SK-N-SH (cell line): ENCODE results near the gene CUL1. TPM values are rescaled to one million over a fixed set of nuclear protein-coding genes. Genes with fewer than 3 reads are reported as not detected.

Source experiments
- CTCF ChIA-PET: fragments of 300-600, 350-600 bp; formaldehyde crosslinking; extraction: SDS; loops from one replicate; lab custom pipeline; 2021; lab: Yijun Ruan, JAX
- POLR2A ChIA-PET: fragments of 350-600 bp; sonication (Branson Sonifier 250); formaldehyde crosslinking; extraction: SDS; loops from one replicate; lab custom pipeline; 2020; ENCODE audit warnings: antibody characterized with exemption, inconsistent platforms; lab: Yijun Ruan, JAX
- DNase-seq: peaks from one replicate; pipeline ENCODE4 v3.0.0; 2012
- H2AFZ ChIP-seq: fragments of 200-600 bp; sonication (generic); 2 replicates; pipeline ENCODE4 v1.8.1; 2016; ENCODE audit warnings: antibody characterized with exemption, mild to moderate bottlenecking, low read depth
- H3F3A ChIP-seq: fragments of 200-600 bp; sonication (generic); replicated peaks from 2 replicates; pipeline ENCODE3; 2016; ENCODE audit warnings: antibody characterized with exemption, mild to moderate bottlenecking; ENCODE audit not compliant: insufficient read depth
- H3K27ac ChIP-seq, 2 experiments: fragments of 200-500 bp in 1 of 2; fragments of 200-600 bp in 1 of 2; sonication (Bioruptor generic) in 1 of 2; sonication (generic), shearing (Covaris generic) in 1 of 2; 2 replicates each; pipeline versions ENCODE4 v1.5.1 to v1.6.1; 2014 to 2016; ENCODE audit warnings: low read depth in 2 of 2, inconsistent platforms in 1 of 2, low read length in 1 of 2, mild to moderate bottlenecking in 1 of 2, mixed read lengths in 1 of 2
- H3K27me3 ChIP-seq: fragments of 200-600 bp; sonication (generic), shearing (Covaris generic); 2 replicates; pipeline ENCODE4 v1.6.1; 2016; ENCODE audit warnings: mixed run types; ENCODE audit not compliant: insufficient read depth
- H3K36me3 ChIP-seq, 2 experiments: fragments of 200-500 bp in 1 of 2; fragments of 200-600 bp in 1 of 2; sonication (Bioruptor generic) in 1 of 2; sonication (generic) in 1 of 2; replicated peaks in 1 of 2; 2 replicates each; pipeline versions ENCODE3 to v1.5.1; 2014 to 2016; ENCODE audit warnings: low read length in 1 of 2, mild to moderate bottlenecking in 1 of 2; ENCODE audit not compliant: insufficient read depth in 2 of 2, control insufficient read depth in 1 of 2
- H3K4me1 ChIP-seq, 2 experiments: fragments of 200-500 bp in 1 of 2; fragments of 200-600 bp in 1 of 2; sonication (Bioruptor generic) in 1 of 2; sonication (generic), shearing (Covaris generic) in 1 of 2; 2 replicates each; pipeline versions ENCODE4 v1.5.1 to v1.6.1; 2014 to 2016; ENCODE audit warnings: low read depth in 1 of 2, low read length in 1 of 2, mixed run types in 1 of 2; ENCODE audit not compliant: insufficient read depth in 2 of 2, control insufficient read depth in 1 of 2
- H3K4me2 ChIP-seq: fragments of 200-600 bp; sonication (generic), shearing (Covaris generic); 2 replicates; pipeline ENCODE4 v1.6.1; 2017; ENCODE audit warnings: mixed run types
- H3K4me3 ChIP-seq, 2 experiments: fragments of 200-500 bp in 1 of 2; fragments of 200-600 bp in 1 of 2; sonication (Bioruptor generic) in 1 of 2; sonication (generic), shearing (Covaris generic) in 1 of 2; 2 replicates each; pipeline versions ENCODE4 v1.5.1 to v1.8.1; 2014 to 2016; ENCODE audit warnings: low read depth in 2 of 2, inconsistent platforms in 1 of 2, low read length in 1 of 2, mild to moderate bottlenecking in 1 of 2, mixed read lengths in 1 of 2, moderate library complexity in 1 of 2
- H3K79me2 ChIP-seq: fragments of 200-600 bp; sonication (generic); 2 replicates; pipeline ENCODE4 v1.8.1; 2017; ENCODE audit warnings: mild to moderate bottlenecking; ENCODE audit not compliant: insufficient read depth
- H3K9ac ChIP-seq: fragments of 200-600 bp; sonication (generic); 2 replicates; pipeline ENCODE4 v1.6.1; 2017; ENCODE audit warnings: mixed run types
- H3K9me2 ChIP-seq: fragments of 200-600 bp; sonication (generic); 2 replicates; pipeline ENCODE4 v1.6.1; 2017; ENCODE audit warnings: mixed run types
- H3K9me3 ChIP-seq: fragments of 200-600 bp; sonication (generic); 2 replicates; pipeline ENCODE4 v1.6.1; 2017; ENCODE audit warnings: mixed run types, mild to moderate bottlenecking, moderate library complexity
- H4K20me1 ChIP-seq: fragments of 200-600 bp; sonication (generic); 2 replicates; pipeline ENCODE4 v1.6.1; 2017; ENCODE audit warnings: mild to moderate bottlenecking, mixed run types; ENCODE audit not compliant: insufficient read depth
- CHD2 ChIP-seq: fragments of 150-350 bp; IDR thresholded peaks from 2 replicates; pipeline ENCODE4 v1.6.1; 2018; ENCODE audit warnings: low read length; ENCODE audit not compliant: partially characterized antibody
- EZH2phosphoT487 ChIP-seq: fragments of 200-600 bp; sonication (generic); IDR thresholded peaks from 2 replicates; pipeline ENCODE4 v1.6.1; 2017; ENCODE audit warnings: low read depth, mixed run types, mild to moderate bottlenecking, antibody characterized with exemption, moderate library complexity, borderline replicate concordance
- FOSL2 ChIP-seq: IDR thresholded peaks from 2 replicates; pipeline ENCODE4 v1.4.0; 2012; ENCODE audit warnings: low read depth, mild to moderate bottlenecking, moderate library complexity, borderline replicate concordance
- FOXJ3 ChIP-seq: sonication (generic); formaldehyde crosslinking; IDR thresholded peaks from 2 replicates; pipeline ENCODE4 v1.5.1; 2020; ENCODE audit warnings: mild to moderate bottlenecking, missing genetic modification reagents
- FOXM1 ChIP-seq: IDR thresholded peaks from 2 replicates; pipeline ENCODE4 v1.4.0; 2012; ENCODE audit warnings: low read depth, mild to moderate bottlenecking
- GATA2 ChIP-seq: sonication (generic); formaldehyde crosslinking; IDR thresholded peaks from 2 replicates; pipeline ENCODE4 v1.5.0; 2020; ENCODE audit warnings: mild to moderate bottlenecking, missing genetic modification reagents
- JUND ChIP-seq: IDR thresholded peaks from 2 replicates; pipeline ENCODE4 v1.4.0; 2012
- MEF2A ChIP-seq: IDR thresholded peaks from 2 replicates; pipeline ENCODE4 v1.4.0; 2012; ENCODE audit warnings: low read depth, borderline replicate concordance
- MXI1 ChIP-seq: IDR thresholded peaks from 2 replicates; pipeline ENCODE4 v1.6.1; 2012; ENCODE audit warnings: mild to moderate bottlenecking, low read depth, low read length, improper control_type of control experiment
- NFIC ChIP-seq: IDR thresholded peaks from 2 replicates; pipeline ENCODE4 v1.4.0; 2012; ENCODE audit warnings: borderline replicate concordance
- NRF1 ChIP-seq: IDR thresholded peaks from 2 replicates; pipeline ENCODE4 v1.6.1; 2012; ENCODE audit warnings: low read depth, mild to moderate bottlenecking, low read length
- RXRA ChIP-seq: IDR thresholded peaks from 2 replicates; pipeline ENCODE4 v1.4.0; 2012; ENCODE audit warnings: low read depth, mild to moderate bottlenecking, borderline replicate concordance
- SIN3A ChIP-seq: IDR thresholded peaks from 2 replicates; pipeline ENCODE4 v1.6.1; 2012; ENCODE audit warnings: low read depth, mild to moderate bottlenecking, low read length, moderate library complexity, borderline replicate concordance
- SMC3 ChIP-seq: IDR thresholded peaks from 2 replicates; pipeline ENCODE4 v1.6.1; 2012; ENCODE audit warnings: low read depth, low read length, improper control_type of control experiment
- YY1 ChIP-seq: IDR thresholded peaks from 2 replicates; pipeline ENCODE4 v1.4.0; 2012; ENCODE audit warnings: low read depth, mild to moderate bottlenecking
- WGBS: methylation state at CpG from one replicate; pipeline ENCODE4 v1.1.6; 2017; ENCODE audit warnings: low lambda C conversion rate; 5-methylcytosine and 5-hydroxymethylcytosine counted together
- polyA plus RNA-seq, 3 experiments: library from polyadenylated mRNA; depleted of rRNA; stranded (reverse); fragments of >200 nt; gene quantifications; 2 replicates each; pipeline ENCODE4 v1.2.3, GENCODE V29; 2012
- TF ChIP-seq, protein P1 (sequence below): IDR thresholded peaks from 2 replicates; pipeline ENCODE4 v1.4.0; 2012; ENCODE audit warnings: low read depth
- TF ChIP-seq, protein P2 (sequence below): IDR thresholded peaks from 2 replicates; pipeline ENCODE4 v1.6.1; 2012; ENCODE audit warnings: mild to moderate bottlenecking, low read depth, low read length, moderate library complexity

Gene CUL1
- polyA plus RNA-seq, 1 of the 3 experiments (the other 2 are of a cell fraction): 45.2 TPM

DNA sequence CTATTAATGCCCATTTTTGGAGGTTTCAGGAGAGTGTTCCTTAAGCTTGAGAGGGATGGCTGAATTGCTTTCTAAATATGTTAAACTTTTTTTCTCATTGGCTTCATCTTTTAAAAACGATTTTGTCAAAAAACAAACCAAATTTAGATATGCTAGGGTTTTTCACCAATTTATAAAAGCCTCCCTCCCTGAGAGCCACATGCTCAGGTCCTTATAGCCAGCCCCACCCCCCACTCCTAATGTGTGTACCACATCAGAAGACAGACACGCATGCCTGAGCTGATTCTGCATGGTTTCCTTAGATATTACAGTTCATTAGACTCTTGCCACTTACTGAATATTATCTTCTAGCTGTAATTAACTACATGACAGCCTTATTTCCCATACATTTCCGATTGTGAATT, 2.0 kb downstream of the CUL1 start:
- ChIA-PET CTCF (interaction anchor here (0.7 to 1.6 kb wide), 6 partner anchors 11 to 241 kb away, joined by 3 to 5 read pairs (median 4); no protein-coding TSS in a partner anchor), POLR2A (interaction anchor here (1.2 kb wide), 1 partner anchor 117 kb away, joined by 4 read pairs; no protein-coding TSS in a partner anchor)
- Histone ChIP-seq H3K27me3 (no peaks in the 10 kb centered on the region), H3K4me1 (peaks cover 34 to 38% of the 10 kb centered on the region in 2 experiments), H3K9me2 (no peaks in the 10 kb centered on the region), H3K79me2 (peaks cover 66% of the 10 kb centered on the region), H3K9me3 (no peaks in the 10 kb centered on the region), H3K36me3 (peaks cover 0 to 2% of the 10 kb centered on the region in 2 experiments), H3K4me2 (peak overlapping the region; percentile 96), H3K4me3 (peak overlapping the region; percentile 84 to 100), H3K27ac (peak overlapping the region; percentile 77 to 91; a peak in 3 of 4 replicates), H2AFZ (no peak overlapping the region), H3F3A (peaks cover 13% of the 10 kb centered on the region), H3K9ac (peak overlapping the region; percentile 86), H4K20me1 (peaks cover 60% of the 10 kb centered on the region)
- peak; percentile 50 for DNase-seq
- WGBS: 34% methylated on average over 3 of the region's 3 CpGs
- TF ChIP-seq RXRA (no peak), CHD2 (peak; percentile 20), FOSL2 (no peak), NRF1 (peak; percentile 24; the same call in 1 of the 2 replicates), FOXJ3 (CRISPR knock-in tag) (no peak), GATA2 (CRISPR knock-in tag) (no peak), FOXM1 (no peak), JUND (no peak), MEF2A (no peak), NFIC (no peak), EZH2phosphoT487 (no peak), SMC3 (no peak), YY1 (no peak), MXI1 (peak; percentile 86), SIN3A (0 out of 2 replicates have a peak, but pooled peaks have one; percentile 29)
- TF ChIP-seq, protein P1, sequence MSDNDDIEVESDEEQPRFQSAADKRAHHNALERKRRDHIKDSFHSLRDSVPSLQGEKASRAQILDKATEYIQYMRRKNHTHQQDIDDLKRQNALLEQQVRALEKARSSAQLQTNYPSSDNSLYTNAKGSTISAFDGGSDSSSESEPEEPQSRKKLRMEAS: peak; percentile 33; the same call in 1 of the 2 replicates
- TF ChIP-seq, protein P2, sequence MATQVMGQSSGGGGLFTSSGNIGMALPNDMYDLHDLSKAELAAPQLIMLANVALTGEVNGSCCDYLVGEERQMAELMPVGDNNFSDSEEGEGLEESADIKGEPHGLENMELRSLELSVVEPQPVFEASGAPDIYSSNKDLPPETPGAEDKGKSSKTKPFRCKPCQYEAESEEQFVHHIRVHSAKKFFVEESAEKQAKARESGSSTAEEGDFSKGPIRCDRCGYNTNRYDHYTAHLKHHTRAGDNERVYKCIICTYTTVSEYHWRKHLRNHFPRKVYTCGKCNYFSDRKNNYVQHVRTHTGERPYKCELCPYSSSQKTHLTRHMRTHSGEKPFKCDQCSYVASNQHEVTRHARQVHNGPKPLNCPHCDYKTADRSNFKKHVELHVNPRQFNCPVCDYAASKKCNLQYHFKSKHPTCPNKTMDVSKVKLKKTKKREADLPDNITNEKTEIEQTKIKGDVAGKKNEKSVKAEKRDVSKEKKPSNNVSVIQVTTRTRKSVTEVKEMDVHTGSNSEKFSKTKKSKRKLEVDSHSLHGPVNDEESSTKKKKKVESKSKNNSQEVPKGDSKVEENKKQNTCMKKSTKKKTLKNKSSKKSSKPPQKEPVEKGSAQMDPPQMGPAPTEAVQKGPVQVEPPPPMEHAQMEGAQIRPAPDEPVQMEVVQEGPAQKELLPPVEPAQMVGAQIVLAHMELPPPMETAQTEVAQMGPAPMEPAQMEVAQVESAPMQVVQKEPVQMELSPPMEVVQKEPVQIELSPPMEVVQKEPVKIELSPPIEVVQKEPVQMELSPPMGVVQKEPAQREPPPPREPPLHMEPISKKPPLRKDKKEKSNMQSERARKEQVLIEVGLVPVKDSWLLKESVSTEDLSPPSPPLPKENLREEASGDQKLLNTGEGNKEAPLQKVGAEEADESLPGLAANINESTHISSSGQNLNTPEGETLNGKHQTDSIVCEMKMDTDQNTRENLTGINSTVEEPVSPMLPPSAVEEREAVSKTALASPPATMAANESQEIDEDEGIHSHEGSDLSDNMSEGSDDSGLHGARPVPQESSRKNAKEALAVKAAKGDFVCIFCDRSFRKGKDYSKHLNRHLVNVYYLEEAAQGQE: no peak
